Lower leg skin (tissue), 3 donors: Measurements from ENCODE around the gene TMEM132E.

ENCODE experiments used
- CTCF ChIP-seq, 3 donors: fragments of 450-650 bp; IDR thresholded peaks; one replicate each; pipeline ENCODE4 v1.5.1; 2016; ENCODE audit warnings: antibody characterized with exemption in 3 of 3, mild to moderate bottlenecking in 3 of 3, moderate library complexity in 2 of 3
- POLR2A ChIP-seq, 2 donors: fragments of 450-650 bp; IDR thresholded peaks; one replicate each; pipeline ENCODE4 v1.6.1; 2016 to 2017; ENCODE audit warnings: antibody characterized with exemption in 2 of 2, mild to moderate bottlenecking in 1 of 2, moderate library complexity in 1 of 2

DNA sequence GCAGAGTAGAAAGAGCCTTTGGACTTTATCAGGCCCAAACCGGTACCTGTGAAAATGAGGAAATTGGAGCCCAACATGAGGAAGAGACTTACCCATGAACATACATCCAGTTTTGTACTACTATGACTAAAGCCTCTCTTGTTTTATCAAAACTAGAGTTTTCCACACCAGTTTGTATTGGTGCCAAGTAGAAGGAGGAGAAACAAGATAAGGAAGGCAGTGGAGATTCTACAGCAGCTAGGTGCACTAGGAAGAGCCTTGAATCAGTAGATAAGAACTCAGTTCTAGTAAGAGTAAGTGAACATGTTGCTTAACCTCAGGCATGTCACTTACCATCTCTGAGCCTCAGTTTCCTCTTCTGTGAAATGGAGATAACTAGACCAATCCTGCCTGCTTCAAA is 13.7 kb upstream of the TMEM132E start:
- TF ChIP-seq CTCF (IDR thresholded peaks at IDR 0.05) (no peak), POLR2A (IDR thresholded peaks at IDR 0.05) (no peak)
